ENCODE measurements around the gene IRX3.

IRX3 gene

GRCh38 chr16:54236773-54237172, 49.8 kb downstream of the IRX3 start:
- DNase-seq (ENCODE audit: low read depth in 2 of 2, low spot score in 1 of 2) = no peak

GRCh38 chr16:54233615-54234014, 53.0 kb downstream of the IRX3 start:
- DNase-seq (ENCODE audit: low read depth in 2 of 2, low spot score in 1 of 2) = no peak

All from stimulated activated CD8-positive, alpha-beta memory T cell treated with anti-CD3 and anti-CD28 coated beads, Interleukin-4, amount 100 ng/mL, for 4 hours (primary cell).